ENCODE data around the gene NHEJ1.

GRCh38 chr2:219027511-219028055 lies 133.0 kb downstream of the NHEJ1 start:
- no peak for TF ChIP-seq POLR2A (IDR thresholded peaks at IDR 0.05; ENCODE audit: low read depth, low read length)
- no peak for TF ChIP-seq POLR2AphosphoS5 (IDR thresholded peaks at IDR 0.05; ENCODE audit: low read depth, low read length)
- no peak for TF ChIP-seq SPI1 (IDR thresholded peaks at IDR 0.05; ENCODE audit: low read depth, low read length)
- no peak for TF ChIP-seq TAF1 (IDR thresholded peaks at IDR 0.05; ENCODE audit: low read depth, low read length)

Measured in GM12891 (cell line).